Measurements from ENCODE around the gene PRKACA. TPM values are rescaled to one million over a fixed set of nuclear protein-coding genes. Genes with fewer than 3 reads are reported as not detected.

PRKACA gene
- total RNA-seq, 1 experiment from 2014 or later, result 37.7 TPM

DNA sequence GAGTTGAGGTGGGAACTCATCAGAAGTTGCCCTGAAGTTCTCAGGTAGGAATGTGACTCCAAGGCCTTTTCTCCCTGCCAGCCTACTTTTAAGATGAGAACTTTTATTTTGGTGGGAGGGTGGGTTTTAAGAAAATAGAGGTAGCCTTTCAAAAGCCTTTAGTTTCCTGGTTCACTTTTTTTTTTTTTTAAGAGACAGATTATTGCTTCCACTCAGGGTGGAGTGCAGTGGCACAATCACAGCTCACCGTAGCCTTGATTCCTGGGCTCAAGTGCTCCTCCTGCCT, 34.9 kb downstream of the PRKACA start:
- no peak for DNase-seq (ENCODE audit: low spot score)
- in situ Hi-C loops (cut with HindIII; ENCODE audit: low sequenced_read_pairs), result loop anchor here (25.0 kb wide), 2 partner anchors 170 to 720 kb away; partner anchors contain the start of genes BRME1 and CC2D1A

DNA sequence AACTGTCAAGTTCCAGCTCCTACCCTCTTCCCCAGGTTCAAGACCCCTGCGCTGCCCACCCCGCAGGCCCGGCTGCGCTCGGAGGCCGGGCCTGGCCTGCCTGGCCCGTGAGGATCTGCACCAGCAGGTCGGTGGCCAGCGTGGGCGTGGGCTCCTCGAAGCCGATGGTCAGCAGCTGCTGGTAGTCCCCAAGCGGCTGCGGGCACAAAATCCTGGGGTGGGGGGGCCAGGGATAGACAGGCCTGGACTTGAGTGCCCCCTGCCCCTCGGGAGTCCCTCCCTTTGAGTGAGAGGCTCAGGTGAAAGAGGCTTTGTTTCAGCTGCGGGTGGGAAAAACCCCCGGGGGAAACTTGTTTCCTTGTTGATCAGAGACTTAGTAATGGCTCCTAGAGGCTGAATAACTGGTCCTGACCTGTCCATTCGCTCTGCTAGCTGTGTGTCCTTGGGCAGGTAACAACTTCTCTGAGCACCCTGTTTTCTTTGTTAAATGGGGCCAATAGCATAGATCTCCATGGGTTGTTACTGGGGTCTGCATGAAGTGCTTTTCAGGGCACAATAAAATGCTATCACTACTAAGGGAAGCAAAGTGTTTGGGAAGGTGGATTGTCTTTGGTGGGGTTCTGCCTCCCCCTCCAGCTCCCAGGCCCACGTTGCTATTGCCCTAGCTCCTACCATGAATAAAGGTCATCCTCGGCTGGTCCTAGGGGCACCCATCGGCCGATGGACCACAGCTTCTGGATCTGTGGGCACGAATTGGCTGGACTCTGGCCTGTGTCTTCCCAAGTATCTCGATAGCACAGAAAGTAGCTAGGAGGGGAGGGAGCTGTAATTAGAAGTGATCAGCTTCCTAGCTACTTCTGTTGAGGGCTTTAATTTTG, 35.5 kb downstream of the PRKACA start:
- in situ Hi-C loops (cut with HindIII; ENCODE audit: low sequenced_read_pairs), result loop anchor here (25.0 kb wide), 2 partner anchors 170 to 720 kb away; partner anchors contain the start of genes BRME1 and CC2D1A
- peak; percentile 16 for DNase-seq (ENCODE audit: low spot score)

DNA sequence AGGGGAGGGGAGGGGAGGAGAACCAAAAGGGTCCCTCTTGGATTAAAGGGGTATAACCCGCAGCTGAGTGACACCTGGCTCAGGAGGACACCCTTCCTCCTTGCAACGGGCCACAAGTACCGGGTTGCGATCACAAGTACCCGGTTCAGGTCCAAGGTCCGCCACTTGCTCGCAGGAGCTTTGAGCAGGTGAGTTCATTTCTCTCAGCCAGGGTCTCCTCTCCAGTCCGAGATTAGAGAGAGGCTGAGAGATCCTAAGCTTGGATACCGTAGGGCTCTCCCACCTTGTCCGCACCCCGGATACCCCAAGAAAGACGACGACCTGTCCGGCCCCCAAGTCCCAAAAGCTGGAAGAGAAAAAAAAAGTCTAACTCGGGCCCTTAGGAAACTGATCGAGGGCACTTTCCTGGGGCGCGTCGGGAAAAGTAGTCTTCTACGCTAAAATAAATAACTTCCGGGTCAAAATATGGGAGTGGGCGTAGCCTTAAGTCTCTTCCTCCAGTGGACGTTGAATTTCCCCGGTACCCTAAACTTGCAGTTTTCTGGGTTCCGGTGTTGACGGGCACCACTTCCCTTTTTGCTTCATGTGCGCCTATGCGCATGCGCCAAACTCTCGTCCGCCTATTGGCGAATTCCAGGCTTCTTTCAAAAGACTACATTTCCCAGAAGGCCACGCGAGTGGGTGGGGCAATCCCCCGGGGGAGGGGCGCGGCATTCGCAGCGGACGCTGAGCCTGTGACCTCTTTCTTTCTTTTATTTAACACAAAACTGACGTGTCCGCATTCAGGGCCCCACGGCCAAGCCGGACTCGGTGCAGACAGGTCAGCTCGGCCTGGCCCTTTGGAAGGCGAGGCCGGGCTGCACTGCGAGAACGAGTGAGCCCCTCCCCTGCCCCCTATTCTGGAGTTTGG, 36.4 kb downstream of the PRKACA start:
- in situ Hi-C loops (cut with HindIII; ENCODE audit: low sequenced_read_pairs), result loop anchor here (25.0 kb wide), 2 partner anchors 169 to 719 kb away; partner anchors contain the start of genes BRME1 and CC2D1A
- peak; percentile 99 for DNase-seq (ENCODE audit: low spot score)

DNA sequence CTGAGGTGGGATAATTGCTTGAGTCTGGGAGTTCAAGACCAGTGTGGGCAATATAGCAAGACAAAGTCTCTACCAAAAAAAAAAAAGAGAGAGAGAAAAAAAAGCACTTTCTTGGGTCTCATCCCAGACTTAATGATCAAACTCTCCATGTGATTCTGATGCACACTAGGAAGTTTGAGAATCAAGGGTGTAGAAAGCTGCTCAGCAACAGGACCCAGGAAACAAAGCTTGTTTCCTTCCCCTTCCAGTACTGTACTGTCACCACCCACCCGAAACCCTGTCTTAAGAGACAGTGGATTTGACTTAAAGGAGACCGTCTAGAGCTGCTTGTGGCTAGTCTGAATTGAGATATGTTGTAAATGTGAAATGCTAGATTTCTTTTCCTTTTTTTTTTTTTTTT, 39.2 kb downstream of the PRKACA start:
- DNase-seq (ENCODE audit: low spot score), result no peak
- in situ Hi-C loops (cut with HindIII; ENCODE audit: low sequenced_read_pairs), result loop anchor here (25.0 kb wide), 2 partner anchors 166 to 716 kb away; partner anchors contain the start of genes BRME1 and CC2D1A

DNA sequence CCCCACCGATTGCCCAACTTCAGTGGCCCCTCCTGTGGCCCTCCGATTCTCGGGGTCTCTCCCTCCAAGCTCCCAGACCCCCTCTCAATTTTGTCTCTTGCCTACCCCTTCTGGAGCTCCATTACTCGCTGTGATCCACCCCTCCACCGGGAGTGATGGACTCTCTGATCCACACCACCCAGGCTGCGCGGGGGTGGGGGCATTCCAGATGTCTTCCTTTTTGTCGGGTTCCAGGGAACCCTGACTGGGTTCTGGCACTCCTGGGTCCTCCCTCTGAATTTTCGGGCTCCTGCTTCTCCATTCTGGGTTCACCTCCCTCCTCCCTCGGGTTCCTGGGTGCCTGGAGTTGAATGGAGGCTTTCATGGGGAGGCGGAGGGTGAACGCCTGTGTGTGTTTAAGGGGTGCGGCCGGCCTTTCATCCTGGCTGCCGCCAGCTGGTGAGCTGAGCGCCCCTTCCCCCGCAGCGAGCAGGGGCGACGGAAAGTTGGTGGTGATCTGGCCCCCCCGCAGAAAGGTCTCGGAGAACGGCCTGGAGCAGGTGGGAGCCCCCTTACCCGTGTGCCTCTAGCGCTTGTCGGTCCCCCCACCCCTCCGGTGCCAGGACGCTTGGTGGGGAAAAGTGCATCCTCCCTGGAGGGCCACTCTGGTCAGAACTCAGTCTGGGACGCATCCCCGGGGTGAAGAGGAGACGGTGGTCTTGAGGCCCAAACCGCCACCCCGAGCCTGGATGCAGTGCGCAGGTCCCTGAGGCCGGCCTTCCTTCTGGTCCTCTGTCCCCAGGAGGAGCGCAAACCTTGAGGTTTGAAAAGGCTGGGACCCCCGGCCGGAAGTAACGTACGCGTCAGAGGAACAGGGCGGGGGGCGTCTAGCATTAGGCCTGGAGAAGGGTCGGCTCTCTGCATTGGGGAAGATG, 43.4 kb downstream of the PRKACA start:
- DNase-seq (ENCODE audit: low spot score), result peak; percentile 45
- in situ Hi-C loops (cut with HindIII; ENCODE audit: low sequenced_read_pairs), result no loop called here

DNA sequence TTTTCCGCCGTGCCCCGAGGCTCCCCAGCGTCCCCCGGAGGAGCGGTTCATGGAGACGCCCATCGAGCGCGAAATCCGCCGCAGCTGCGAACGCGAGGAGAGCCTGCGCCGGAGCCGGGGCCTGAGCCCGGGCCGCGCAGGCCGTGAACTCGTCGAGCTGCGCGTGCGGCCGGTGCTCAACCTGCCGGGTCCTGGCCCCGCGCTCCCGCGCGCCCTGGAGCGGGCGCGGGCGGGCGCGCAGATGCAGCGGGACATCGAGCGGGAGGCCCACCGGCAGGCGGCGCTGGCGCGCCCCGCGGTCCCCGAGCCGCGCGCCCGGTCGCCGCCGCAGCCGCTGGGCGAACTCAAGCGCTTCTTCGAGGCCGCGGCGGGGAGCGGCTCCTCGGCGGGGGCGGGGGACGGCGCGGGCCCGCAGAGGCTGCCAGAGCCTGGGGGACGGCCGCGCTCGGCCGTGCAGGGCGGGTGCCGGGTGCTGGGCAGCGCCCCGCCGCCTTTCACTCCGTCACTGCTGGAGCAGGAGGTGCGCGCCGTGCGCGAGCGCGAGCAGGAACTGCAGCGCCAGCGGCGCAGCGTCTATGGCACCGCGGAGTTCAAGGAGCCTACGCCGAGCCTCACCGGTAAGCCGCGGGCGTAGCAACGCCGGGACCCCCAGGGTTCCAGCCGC, 44.2 kb downstream of the PRKACA start:
- in situ Hi-C loops (cut with HindIII; ENCODE audit: low sequenced_read_pairs), result no loop called here
- peak; percentile 63 for DNase-seq (ENCODE audit: low spot score)

DNA sequence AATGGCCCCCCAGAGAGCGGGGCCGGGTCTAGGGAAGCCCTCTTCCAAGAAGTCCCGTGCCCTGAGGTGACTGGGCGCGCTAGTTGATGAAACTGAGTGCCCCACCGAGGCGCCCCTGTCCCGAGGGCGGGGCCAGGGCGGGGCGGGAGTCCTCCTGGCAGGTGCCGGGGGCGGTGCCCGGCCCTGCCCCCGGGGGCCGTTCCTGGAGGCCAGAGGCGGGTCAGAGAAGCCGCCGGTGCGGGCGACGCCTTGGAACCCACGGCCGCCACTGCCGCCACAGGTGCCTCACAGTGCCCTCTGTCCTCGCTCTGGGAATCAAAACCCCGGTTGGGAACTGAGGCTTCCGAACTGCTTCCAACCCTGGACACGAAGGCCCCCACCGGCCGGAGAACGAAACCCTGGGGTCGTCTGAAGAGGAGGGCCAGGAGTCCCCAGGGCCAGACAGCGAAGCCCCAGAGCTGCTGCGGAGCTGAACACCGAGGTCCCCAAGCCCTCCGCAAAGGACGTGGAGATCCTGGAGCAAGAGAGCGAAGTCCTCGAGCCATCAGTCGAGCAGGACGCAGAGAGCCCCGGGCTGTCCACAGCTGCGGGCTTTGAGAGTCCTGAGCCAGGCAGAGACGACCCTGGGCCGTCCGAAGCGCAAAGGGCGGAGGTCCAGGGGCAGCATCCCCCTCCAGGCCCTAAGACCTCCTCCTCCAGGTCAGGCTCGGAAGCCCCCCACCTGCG, 44.9 kb downstream of the PRKACA start, which contains the start of gene MISP3:
Gene MISP3, plus strand, starts transcription at position 252 of the 726 bp plus-strand sequence. CDS start 524 bp downstream, outside the sequence.
- peak; percentile 53 for DNase-seq (ENCODE audit: low spot score)
- in situ Hi-C loops (cut with HindIII; ENCODE audit: low sequenced_read_pairs), result no loop called here

DNA sequence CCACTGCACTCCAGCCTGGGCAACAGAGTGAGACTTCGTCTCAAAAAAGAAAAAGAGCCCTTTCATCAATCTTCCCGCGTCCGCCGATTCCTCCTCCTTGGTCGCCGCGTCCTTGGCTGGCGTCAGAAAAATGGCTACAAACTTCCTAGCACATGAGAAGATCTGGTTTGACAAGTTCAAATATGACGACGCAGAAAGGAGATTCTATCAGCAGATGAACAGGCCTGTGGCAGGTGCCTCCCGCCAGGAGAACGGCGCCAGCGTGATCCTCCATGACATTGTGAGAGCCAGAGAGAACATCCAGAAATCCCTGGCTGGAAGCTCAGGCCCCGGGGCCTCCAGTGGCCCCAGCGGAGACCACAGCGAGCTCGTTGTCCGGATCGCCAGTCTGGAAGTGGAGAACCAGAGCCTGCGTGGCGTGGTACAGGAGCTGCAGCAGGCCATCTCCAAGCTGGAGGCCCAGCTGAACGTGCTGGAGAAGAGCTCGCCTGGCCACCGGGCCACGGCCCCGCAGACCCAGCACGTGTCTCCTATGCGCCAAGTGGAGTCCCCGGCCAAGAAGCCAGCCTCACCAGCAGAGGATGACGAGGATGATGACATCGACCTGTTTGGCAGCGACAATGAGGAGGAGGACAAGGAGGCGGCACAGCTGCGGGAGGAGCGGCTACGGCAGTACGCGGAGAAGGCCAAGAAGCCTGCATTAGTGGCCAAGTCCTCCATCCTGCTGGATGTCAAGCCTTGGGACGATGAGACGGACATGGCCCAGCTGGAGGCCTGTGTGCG, 47.1 kb downstream of the PRKACA start:
- in situ Hi-C loops (cut with HindIII; ENCODE audit: low sequenced_read_pairs), result no loop called here
- no peak for DNase-seq (ENCODE audit: low spot score)

DNA sequence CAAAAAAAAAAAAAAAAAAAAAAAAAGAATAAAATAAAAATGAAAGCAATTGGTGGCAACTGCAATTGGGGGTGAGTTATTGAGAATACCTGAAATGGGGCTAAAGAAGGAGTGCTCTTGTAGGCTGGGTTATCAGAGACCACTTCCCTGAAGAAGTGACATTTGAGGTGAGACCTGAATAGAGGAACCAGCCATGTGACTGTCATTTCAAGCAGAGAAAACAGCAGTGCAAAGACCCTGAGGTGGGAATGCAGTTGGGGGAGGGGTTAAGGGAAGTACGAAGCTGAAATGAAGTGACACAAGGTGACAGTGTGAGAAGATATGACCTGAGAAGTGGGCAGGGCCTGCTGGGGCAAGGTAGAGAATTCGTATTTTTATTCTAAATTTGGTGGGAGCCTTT, 51.4 kb downstream of the PRKACA start:
- in situ Hi-C loops (cut with HindIII; ENCODE audit: low sequenced_read_pairs), result no loop called here
- DNase-seq (ENCODE audit: low spot score), result no peak

DNA sequence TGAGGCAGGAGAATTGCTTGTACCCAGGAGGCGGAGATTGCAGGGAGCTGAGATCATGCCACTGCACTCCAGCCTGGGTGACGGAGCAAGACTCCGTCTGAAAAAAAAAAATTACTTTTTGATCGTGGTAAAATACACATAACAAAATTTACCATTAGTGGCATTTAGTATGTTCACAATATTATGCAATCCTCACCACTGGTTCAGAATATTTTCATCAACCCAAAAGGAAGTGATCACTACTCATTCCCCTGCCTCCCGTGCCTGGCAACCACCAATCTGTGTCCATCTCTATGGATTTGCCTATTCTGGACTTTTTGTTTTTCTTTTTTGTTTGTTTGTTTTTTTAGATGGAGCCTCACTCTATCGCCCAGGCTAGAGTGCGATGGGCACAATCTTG, 54.5 kb downstream of the PRKACA start:
- in situ Hi-C loops (cut with HindIII; ENCODE audit: low sequenced_read_pairs), result no loop called here
- DNase-seq (ENCODE audit: low spot score), result no peak

DNA sequence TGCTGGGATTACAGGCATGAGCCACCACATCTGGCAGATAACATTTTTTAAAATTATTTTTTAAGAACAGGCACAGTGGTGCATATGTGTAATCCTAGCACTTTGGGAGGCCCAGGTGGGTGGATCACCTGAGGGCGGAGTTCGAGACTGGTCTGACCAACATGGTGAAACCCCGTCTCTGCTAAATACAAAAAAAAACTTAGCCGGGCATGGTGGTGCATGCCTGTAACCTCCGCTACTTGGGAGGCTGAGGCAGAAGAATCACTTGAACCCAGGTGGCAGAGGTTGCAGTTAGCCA, 55.1 kb downstream of the PRKACA start:
- no peak for DNase-seq (ENCODE audit: low spot score)
- in situ Hi-C loops (cut with HindIII; ENCODE audit: low sequenced_read_pairs), result no loop called here

DNA sequence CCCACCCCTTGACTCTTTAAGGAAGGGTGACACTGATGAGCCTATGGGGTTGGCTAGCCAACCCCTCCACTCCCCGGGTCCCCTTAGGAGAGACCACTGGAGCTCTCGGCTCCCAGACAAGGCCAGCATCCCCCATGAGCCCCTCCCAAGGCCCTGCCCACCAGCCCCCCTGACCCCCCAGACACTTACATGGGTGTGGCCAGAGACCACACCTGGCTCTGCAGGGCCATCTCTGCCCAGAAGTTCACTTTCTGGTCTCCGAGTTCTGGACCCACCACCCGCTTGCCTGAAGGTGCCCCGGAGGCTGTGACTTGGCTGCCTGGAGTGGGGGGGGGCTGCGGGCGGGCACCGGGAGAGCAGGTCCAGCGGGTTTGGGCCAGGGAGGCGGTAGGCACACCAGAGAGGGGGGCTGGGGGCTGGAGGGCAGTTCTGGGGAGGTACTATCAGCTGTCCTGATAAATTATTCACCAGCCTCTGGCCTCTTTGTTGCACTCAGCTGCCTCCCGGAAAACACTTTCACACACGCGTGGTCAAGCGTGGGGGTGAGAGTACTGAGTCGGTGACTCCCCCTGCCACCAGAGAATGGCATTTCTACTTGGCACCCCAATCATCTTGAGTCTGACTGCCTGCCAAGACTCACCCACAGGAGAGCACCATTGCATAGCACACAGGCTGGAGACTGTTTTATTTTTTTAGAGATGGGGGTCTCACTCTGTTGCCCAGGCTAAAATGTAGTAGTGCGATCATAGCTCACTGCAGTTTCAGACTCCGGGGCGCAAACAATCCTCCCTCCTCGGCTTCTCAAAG, 55.6 kb downstream of the PRKACA start, which contains the start of gene PALM3:
Gene PALM3, minus strand, starts transcription at position 326 of the 807 bp plus-strand sequence. Its CDS starts 96 bp downstream, at position 230.
- in situ Hi-C loops (cut with HindIII; ENCODE audit: low sequenced_read_pairs), result no loop called here
- DNase-seq (ENCODE audit: low spot score), result no peak

DNA sequence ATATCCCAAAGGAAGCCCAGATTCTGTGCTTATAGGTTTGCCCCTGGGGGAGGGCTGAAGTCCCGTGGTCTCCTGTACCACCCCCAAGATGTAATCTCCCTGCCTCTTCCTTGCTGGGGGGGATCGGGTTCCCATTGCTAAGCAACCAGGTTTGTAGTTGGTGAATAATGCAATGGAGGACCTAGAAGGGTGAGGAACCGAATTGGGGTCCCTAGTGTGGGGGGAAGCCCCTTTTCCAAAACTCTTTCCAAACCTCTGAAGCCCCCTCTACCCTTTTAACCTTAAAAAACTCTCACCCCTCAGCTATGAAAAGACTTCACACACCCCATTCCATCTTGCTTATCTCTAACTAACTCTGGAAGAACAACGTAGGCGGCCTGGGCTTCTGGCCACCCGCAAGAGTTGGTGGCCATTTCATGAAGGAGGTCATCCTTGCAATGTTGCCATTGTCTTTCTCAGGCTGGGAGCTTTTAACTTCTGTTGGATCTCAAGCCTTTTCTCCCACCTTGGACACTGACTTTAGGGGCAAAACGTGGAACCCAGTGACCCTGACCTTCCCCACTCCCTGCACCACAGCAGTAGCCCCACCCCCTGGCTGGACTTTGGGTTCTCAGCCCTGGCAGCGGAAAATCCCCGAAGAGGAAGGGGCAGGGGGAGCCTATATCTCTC, 56.3 kb downstream of the PRKACA start:
- in situ Hi-C loops (cut with HindIII; ENCODE audit: low sequenced_read_pairs), result no loop called here
- DNase-seq (ENCODE audit: low spot score), result no peak

DNA sequence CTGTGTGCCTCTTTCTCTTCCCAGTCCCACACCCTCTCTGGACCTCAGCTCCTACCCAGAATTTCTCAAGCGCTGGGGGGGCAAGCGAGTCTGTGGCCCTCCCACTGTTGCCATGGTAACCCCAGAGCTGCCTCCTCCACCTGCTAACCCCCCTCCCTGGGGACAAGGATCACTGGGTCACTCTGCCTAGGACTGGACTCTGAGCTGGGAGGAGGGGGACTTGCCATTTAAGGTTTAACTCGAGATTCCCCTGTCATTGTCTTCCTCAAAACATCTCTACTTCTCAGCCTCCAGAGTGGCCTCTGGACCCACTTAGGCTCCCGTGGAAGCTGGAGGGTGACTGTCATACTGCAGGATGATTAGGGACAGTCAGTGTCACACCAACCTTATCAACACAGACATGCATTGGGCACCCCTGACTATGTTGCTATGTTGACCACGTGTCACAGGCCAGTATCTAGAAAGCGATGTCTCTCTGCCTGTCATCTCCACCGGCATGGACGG, 57.9 kb downstream of the PRKACA start:
- DNase-seq (ENCODE audit: low spot score), result no peak
- in situ Hi-C loops (cut with HindIII; ENCODE audit: low sequenced_read_pairs), result no loop called here

DNA sequence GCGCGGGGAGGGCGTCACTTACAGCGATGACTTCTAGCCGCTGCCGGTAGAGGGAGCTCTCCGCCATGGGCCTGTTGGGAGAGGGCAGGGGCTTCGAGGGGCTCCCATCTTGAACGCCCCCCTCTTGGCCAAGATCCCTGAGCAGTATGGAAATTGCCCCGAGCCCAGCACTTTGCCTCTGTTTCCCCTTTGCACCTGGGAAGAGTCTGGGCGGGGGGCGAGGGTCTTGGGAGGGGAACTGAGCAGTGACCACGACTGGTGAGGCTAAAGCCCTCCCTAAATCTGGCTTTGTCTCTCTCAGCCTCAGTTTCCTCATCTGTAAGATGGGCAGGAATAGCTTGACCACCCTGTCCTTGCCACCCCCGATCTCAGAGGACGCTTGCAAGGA, 58.5 kb downstream of the PRKACA start:
- in situ Hi-C loops (cut with HindIII; ENCODE audit: low sequenced_read_pairs), result no loop called here
- DNase-seq (ENCODE audit: low spot score), result no peak
